ENCODE data around the gene GPR183.

Gene GPR183

GRCh38 chr13:99310382-99311031, 3.3 kb upstream of the GPR183 start:
- no peak overlapping the region for H3K27ac ChIP-seq
- no peak for TF ChIP-seq CTCF (conservative IDR thresholded peaks at IDR 0.05)

- no peak overlapping the region for H3K27ac ChIP-seq
- TF ChIP-seq CTCF (conservative IDR thresholded peaks at IDR 0.05) = no peak
These were observed 1.4 kb upstream of the GPR183 start for GRCh38 chr13:99308471-99309087.

GRCh38 chr13:99307648-99308339, 595 bp upstream of the GPR183 start:
- H3K27ac ChIP-seq = no peak overlapping the region
- no peak for TF ChIP-seq CTCF (conservative IDR thresholded peaks at IDR 0.05)

- TF ChIP-seq CTCF (conservative IDR thresholded peaks at IDR 0.05) = no peak
- H3K27ac ChIP-seq = no peak overlapping the region
These were observed 1.6 kb downstream of the GPR183 start for GRCh38 chr13:99305566-99305965.

GRCh38 chr13:99305158-99305557, 2.0 kb downstream of the GPR183 start:
- no peak overlapping the region for H3K27ac ChIP-seq
- TF ChIP-seq CTCF (conservative IDR thresholded peaks at IDR 0.05) = no peak

GRCh38 chr13:99304541-99304940, 2.7 kb downstream of the GPR183 start:
- H3K27ac ChIP-seq = no peak overlapping the region
- no peak for TF ChIP-seq CTCF (conservative IDR thresholded peaks at IDR 0.05)

GRCh38 chr13:99303863-99304521, 3.2 kb downstream of the GPR183 start:
- no peak for TF ChIP-seq CTCF (conservative IDR thresholded peaks at IDR 0.05)
- H3K27ac ChIP-seq = no peak overlapping the region

Measured in VCaP (cell line).